ENCODE results near the gene NTN4. TPM values are rescaled to one million over a fixed set of nuclear protein-coding genes. Genes with fewer than 3 reads are reported as not detected.
A peak's percentile ranks its signal among the peaks of the same experiment; 100 is the strongest.

The NTN4 gene
- total and polyA plus RNA-seq, 12 donors, result 17.9 to 105 (median 64.5) TPM

DNA sequence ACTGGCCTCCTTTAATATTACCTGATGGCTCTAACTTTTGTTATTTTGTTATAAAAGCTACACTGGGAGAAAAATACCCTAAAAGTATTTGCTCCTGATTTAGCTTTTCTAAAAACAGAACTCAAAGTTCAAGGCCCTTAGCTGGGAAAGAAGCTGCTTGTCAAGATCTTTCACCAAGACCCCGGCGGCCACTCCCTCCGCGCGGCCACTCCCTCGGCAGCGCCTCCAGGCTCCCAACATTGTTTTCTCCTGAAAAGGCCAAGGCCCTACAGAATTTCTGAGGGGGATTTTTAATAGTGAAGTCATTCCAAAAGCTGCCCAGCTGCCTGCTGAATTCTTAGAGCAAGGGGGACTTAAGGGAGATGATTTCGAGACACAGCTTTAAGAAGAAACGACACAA lies 96.4 kb downstream of the NTN4 start:
- Histone ChIP-seq H3K36me3 (peaks cover 0 to 9% (median 0%) of the 10 kb centered on the region in 9 donors), H3K4me3 (no peak overlapping the region), H3K27me3 (no peaks in the 10 kb centered on the region), H3K4me1 (peaks cover 0 to 45% (median 7%) of the 10 kb centered on the region in 9 donors), H3K27ac (peak overlapping the region in 7 of 10 donors; percentile 26 to 65 (median 49)), H3K9me3 (no peaks in the 10 kb centered on the region)
- peak; percentile 49 to 56 for DNase-seq
- 60 to 64% methylated on average over 9 of the region's 9 CpGs for WGBS, 2 donors
- intact Hi-C loops (cut with DNase I), result no loop called here
- TF ChIP-seq, protein P1, sequence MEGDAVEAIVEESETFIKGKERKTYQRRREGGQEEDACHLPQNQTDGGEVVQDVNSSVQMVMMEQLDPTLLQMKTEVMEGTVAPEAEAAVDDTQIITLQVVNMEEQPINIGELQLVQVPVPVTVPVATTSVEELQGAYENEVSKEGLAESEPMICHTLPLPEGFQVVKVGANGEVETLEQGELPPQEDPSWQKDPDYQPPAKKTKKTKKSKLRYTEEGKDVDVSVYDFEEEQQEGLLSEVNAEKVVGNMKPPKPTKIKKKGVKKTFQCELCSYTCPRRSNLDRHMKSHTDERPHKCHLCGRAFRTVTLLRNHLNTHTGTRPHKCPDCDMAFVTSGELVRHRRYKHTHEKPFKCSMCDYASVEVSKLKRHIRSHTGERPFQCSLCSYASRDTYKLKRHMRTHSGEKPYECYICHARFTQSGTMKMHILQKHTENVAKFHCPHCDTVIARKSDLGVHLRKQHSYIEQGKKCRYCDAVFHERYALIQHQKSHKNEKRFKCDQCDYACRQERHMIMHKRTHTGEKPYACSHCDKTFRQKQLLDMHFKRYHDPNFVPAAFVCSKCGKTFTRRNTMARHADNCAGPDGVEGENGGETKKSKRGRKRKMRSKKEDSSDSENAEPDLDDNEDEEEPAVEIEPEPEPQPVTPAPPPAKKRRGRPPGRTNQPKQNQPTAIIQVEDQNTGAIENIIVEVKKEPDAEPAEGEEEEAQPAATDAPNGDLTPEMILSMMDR (IDR thresholded peaks at IDR 0.05), result no peak
- ATAC-seq, result peak in 7 of 8 donors; percentile 39 to 68 (median 57)

DNA sequence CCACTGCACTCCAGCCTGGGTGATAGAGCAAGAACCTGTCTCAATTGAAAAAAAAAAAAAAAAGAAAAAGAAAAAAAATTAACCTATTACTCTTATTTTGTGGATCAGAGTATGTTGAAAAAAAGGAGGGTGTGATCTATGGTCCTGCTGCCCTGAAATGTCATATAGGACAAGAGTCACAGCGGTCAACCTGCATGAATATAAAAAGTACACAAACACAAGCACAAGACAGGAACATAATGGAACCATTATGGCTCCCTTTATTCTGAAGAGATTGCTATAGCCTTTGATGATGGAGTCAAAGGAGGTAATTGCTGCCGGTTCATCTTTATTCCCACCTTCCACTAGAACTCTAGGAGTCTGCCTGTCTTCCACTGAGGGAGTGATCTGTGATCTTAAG lies 96.9 kb downstream of the NTN4 start:
- Histone ChIP-seq H3K4me1 (peaks cover 0 to 40% (median 7%) of the 10 kb centered on the region in 9 donors), H3K27ac (peak overlapping the region in 7 of 10 donors; percentile 20 to 65 (median 45)), H3K36me3 (peaks cover 0 to 9% (median 0%) of the 10 kb centered on the region in 9 donors), H3K4me3 (no peak overlapping the region), H3K9me3 (no peaks in the 10 kb centered on the region), H3K27me3 (no peaks in the 10 kb centered on the region)
- intact Hi-C loops (cut with DNase I), result no loop called here
- no peak for ATAC-seq
- 77 to 83% methylated on average over 2 of the region's 2 CpGs for WGBS, 2 donors
- DNase-seq, result no peak
- TF ChIP-seq, protein P1 (IDR thresholded peaks at IDR 0.05), result no peak

DNA sequence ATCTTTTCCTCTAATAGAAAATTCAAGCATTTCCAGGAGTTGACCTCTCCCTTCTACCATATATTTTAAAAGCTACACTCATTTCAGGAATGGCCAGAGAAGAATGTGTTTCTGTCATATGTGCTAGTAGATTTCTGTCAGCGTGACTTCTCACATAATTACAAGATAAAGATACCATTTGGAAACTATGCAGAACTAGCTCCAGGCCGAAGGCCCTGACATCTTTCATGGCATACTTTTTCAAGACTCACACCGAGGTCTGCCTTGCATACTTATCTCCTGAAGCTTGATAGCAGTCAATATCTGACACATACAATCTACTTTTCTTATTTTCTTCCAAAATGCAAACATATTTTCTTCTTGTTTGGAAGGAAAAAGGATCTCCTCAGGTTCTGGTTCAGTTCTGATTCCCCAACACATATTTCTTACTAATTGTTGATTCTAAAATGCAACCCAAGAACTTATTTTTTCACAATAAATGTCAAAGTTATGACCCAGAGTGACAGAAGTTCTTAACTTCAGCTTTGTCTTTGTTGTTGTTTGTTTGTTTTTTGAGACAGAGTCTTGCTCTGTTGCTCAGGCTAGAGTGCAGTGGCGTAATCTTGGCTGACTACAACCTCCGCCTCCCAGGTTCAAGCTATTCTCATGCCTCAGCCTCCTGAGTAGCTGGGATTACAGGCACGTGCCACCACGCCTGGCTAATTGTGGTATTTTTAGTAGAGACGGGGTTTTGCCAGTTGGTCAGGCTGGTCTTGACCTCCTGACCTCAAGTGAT lies 99.5 kb downstream of the NTN4 start:
- H3K4me3 ChIP-seq, result no peak overlapping the region
- WGBS, 2 donors, result 56 to 70% methylated on average over 8 of the region's 8 CpGs
- DNase-seq, result no peak
- peaks cover 0 to 39% (median 7%) of the 10 kb centered on the region in 9 donors for H3K4me1 ChIP-seq
- ATAC-seq, result peak in 3 of 8 donors; percentile 37 to 63 (median 62)
- TF ChIP-seq, protein P1 (IDR thresholded peaks at IDR 0.05), result no peak
- H3K36me3 ChIP-seq, result peaks cover 0 to 9% (median 0%) of the 10 kb centered on the region in 9 donors
- no peaks in the 10 kb centered on the region for H3K9me3 ChIP-seq
- H3K27me3 ChIP-seq, result no peaks in the 10 kb centered on the region
- intact Hi-C loops (cut with DNase I), result no loop called here
- peak overlapping the region in 8 of 10 donors; percentile 17 to 70 (median 48) for H3K27ac ChIP-seq

DNA sequence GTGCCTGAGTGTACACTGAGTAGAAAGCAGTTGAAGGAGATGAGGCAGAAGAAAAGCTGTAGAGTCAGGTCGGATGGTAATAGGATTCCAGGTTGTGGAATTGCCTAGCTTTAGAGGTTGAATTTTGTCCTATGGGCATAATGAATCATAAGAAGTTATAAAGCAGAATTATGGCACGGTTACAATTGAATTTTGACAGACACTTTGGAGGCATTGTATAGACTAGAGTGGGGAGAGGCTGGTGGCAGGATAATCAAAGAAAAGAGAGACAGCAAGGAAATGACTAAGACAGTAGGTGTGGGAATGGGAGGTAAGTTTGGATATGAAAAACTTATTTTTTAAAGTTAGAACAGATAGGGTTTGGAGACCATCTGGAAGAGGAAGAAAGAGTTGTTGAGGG lies 102.6 kb downstream of the NTN4 start:
- ATAC-seq (no peak), DNase-seq (no peak)
- Histone ChIP-seq H3K27me3 (no peaks in the 10 kb centered on the region), H3K36me3 (peaks cover 0 to 18% (median 0%) of the 10 kb centered on the region in 9 donors), H3K27ac (peak overlapping the region in 1 of 10 donors; percentile 18), H3K4me3 (no peak overlapping the region), H3K4me1 (peaks cover 0 to 19% (median 7%) of the 10 kb centered on the region in 9 donors), H3K9me3 (no peaks in the 10 kb centered on the region)
- WGBS, 2 donors, result 90 to 92% methylated on average over 2 of the region's 2 CpGs
- intact Hi-C loops (cut with DNase I), result no loop called here
- TF ChIP-seq, protein P1 (IDR thresholded peaks at IDR 0.05), result no peak
